Esophagus squamous epithelium (tissue), 4 donors: ENCODE measurements around the gene TTC39B.

Experiments
- CTCF ChIP-seq, 6 experiments: fragments of 450-650 bp in 4 of 6; fragments of 200-600 bp in 2 of 6; sonication (generic) in 2 of 6; IDR thresholded peaks; one replicate each; pipeline ENCODE4 v1.5.1; 2016 to 2019; ENCODE audit warnings: antibody characterized with exemption in 6 of 6, mild to moderate bottlenecking in 4 of 6, moderate library complexity in 4 of 6
- POLR2A ChIP-seq, 4 donors: fragments of 450-650 bp; IDR thresholded peaks; one replicate each; pipeline ENCODE4 v1.6.1; 2017; ENCODE audit warnings: antibody characterized with exemption in 4 of 4, mild to moderate bottlenecking in 4 of 4, moderate library complexity in 3 of 4

DNA sequence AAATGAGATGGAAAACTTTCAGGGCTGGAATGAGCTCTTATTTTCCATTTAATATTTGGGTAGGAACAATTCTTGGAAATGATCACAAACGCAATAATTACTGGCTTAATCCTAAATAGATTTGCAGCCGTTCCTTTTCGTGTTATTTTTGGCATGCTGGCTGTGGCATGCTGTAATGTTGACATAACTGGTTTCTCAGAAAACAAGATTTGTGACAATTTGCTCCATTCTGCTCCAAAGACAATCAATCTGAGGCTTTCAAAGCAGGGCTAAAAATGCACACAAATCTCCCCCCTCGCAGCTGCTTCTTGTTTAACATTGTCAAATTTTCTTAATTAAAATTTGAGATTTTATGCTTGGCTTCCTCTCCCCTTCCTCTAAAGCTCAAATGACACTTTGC lies 151.2 kb downstream of the TTC39B start:
- TF ChIP-seq CTCF (IDR thresholded peaks at IDR 0.05) (no peak), POLR2A (IDR thresholded peaks at IDR 0.05) (no peak)
